ENCODE results near the gene NPAS3. TPM values are rescaled to one million over a fixed set of nuclear protein-coding genes. Genes with fewer than 3 reads are reported as not detected.

Gene NPAS3
- total RNA-seq, 4 donors from 2014 or later: 1.9 to 10.6 (median 2.2) TPM

GRCh38 chr14:33393231-33393894 is 454.7 kb downstream of the NPAS3 start:
- Histone ChIP-seq H3K9me3 (no peaks in the 10 kb centered on the region), H3K4me1 (no peaks in the 10 kb centered on the region), H3K27ac (no peak overlapping the region), H3K27me3 (no peaks in the 10 kb centered on the region), H3K36me3 (no peaks in the 10 kb centered on the region), H3K4me3 (no peak overlapping the region)
- ATAC-seq: no peak
- TF ChIP-seq POLR2AphosphoS5 (IDR thresholded peaks at IDR 0.05) (no peak), CTCF (IDR thresholded peaks at IDR 0.05) (no peak), EP300 (IDR thresholded peaks at IDR 0.05) (no peak), POLR2A (IDR thresholded peaks at IDR 0.05) (no peak)
- 66 to 75% methylated on average over 10 to 11 of the region's 11 CpGs for WGBS, 2 donors (ENCODE audit: low coverage in 1 of 2)

- H3K4me1 ChIP-seq: no peaks in the 10 kb centered on the region
- no peak for ATAC-seq
- no peak overlapping the region for H3K4me3 ChIP-seq
- no peaks in the 10 kb centered on the region for H3K9me3 ChIP-seq
- H3K36me3 ChIP-seq: no peaks in the 10 kb centered on the region
- no peak overlapping the region for H3K27ac ChIP-seq
- 88 to 93% methylated on average over 3 of the region's 3 CpGs for WGBS, 2 donors (ENCODE audit: low coverage in 1 of 2)
- TF ChIP-seq POLR2AphosphoS5 (IDR thresholded peaks at IDR 0.05) (no peak), EP300 (IDR thresholded peaks at IDR 0.05) (no peak), CTCF (IDR thresholded peaks at IDR 0.05) (no peak), POLR2A (IDR thresholded peaks at IDR 0.05) (no peak)
- H3K27me3 ChIP-seq: no peaks in the 10 kb centered on the region
These were observed 455.3 kb downstream of the NPAS3 start for GRCh38 chr14:33393895-33394368.

GRCh38 chr14:33401311-33401710 is 462.6 kb downstream of the NPAS3 start:
- WGBS, 2 donors (ENCODE audit: low coverage in 1 of 2): 87 to 96% methylated on average over 3 of the region's 3 CpGs

GRCh38 chr14:33402604-33403003 is 463.9 kb downstream of the NPAS3 start:
- no peak for ATAC-seq
- no peaks in the 10 kb centered on the region for H3K4me1 ChIP-seq
- no peak for TF ChIP-seq POLR2AphosphoS5 (IDR thresholded peaks at IDR 0.05)
- TF ChIP-seq POLR2A (IDR thresholded peaks at IDR 0.05): no peak
- no peak for TF ChIP-seq EP300 (IDR thresholded peaks at IDR 0.05)
- no peak for TF ChIP-seq CTCF (IDR thresholded peaks at IDR 0.05)
- H3K9me3 ChIP-seq: peaks cover 0 to 20% (median 0%) of the 10 kb centered on the region in 3 donors
- no peaks in the 10 kb centered on the region for H3K36me3 ChIP-seq
- no peak overlapping the region for H3K27ac ChIP-seq
- no peaks in the 10 kb centered on the region for H3K27me3 ChIP-seq
- H3K4me3 ChIP-seq: no peak overlapping the region

More at GRCh38 chr14:33401311-33401710, 462.6 kb downstream of the NPAS3 start:
- Histone ChIP-seq H3K27ac (no peak overlapping the region), H3K9me3 (peaks cover 0 to 20% (median 0%) of the 10 kb centered on the region in 3 donors), H3K4me1 (no peaks in the 10 kb centered on the region), H3K36me3 (no peaks in the 10 kb centered on the region), H3K4me3 (no peak overlapping the region), H3K27me3 (no peaks in the 10 kb centered on the region)
- TF ChIP-seq CTCF (IDR thresholded peaks at IDR 0.05) (no peak), POLR2AphosphoS5 (IDR thresholded peaks at IDR 0.05) (no peak), EP300 (IDR thresholded peaks at IDR 0.05) (no peak)
- ATAC-seq: no peak

GRCh38 chr14:33404054-33404453 is 465.4 kb downstream of the NPAS3 start:
- Histone ChIP-seq H3K27me3 (no peaks in the 10 kb centered on the region), H3K27ac (no peak overlapping the region), H3K9me3 (peaks cover 0 to 20% (median 0%) of the 10 kb centered on the region in 3 donors), H3K4me3 (no peak overlapping the region), H3K4me1 (no peaks in the 10 kb centered on the region), H3K36me3 (no peaks in the 10 kb centered on the region)
- WGBS, 2 donors (ENCODE audit: low coverage in 1 of 2): 21 to 37% methylated on average over 1 of the region's 1 CpG
- no peak for TF ChIP-seq POLR2A (IDR thresholded peaks at IDR 0.05)
- TF ChIP-seq POLR2AphosphoS5 (IDR thresholded peaks at IDR 0.05): no peak
- no peak for TF ChIP-seq CTCF (IDR thresholded peaks at IDR 0.05)
- no peak for TF ChIP-seq EP300 (IDR thresholded peaks at IDR 0.05)
- ATAC-seq: no peak
